IMR-90 (cell line): ENCODE data around the gene CCNK.

Source experiments
- BHLHE40 ChIP-seq: fragments of 150-350 bp; IDR thresholded peaks from 2 replicates; pipeline ENCODE4 v1.6.1; 2016; ENCODE audit warnings: mild to moderate bottlenecking, low read depth, low read length
- CHD1 ChIP-seq: IDR thresholded peaks from 2 replicates; pipeline ENCODE4 v1.6.1; 2012; ENCODE audit warnings: low read depth, low read length, improper control_type of control experiment
- FOS ChIP-seq: fragments of 150-350 bp; IDR thresholded peaks from 2 replicates; pipeline ENCODE4 v1.6.1; 2016; ENCODE audit warnings: low read depth, low read length
- MXI1 ChIP-seq: IDR thresholded peaks from 2 replicates; pipeline ENCODE4 v1.6.1; 2012; ENCODE audit warnings: low read depth, mild to moderate bottlenecking, low read length, moderate library complexity, borderline replicate concordance
- SMC3 ChIP-seq: fragments of 150-350 bp; IDR thresholded peaks from 2 replicates; pipeline ENCODE4 v1.6.1; 2016; ENCODE audit warnings: low read depth, mild to moderate bottlenecking, antibody characterized with exemption, low read length, moderate library complexity
- TF ChIP-seq, protein P1 (sequence below): conservative IDR thresholded peaks from 2 replicates; pipeline ENCODE4 v1.5.1; 2012; ENCODE audit warnings: mild to moderate bottlenecking, low read depth, low read length, improper control_type of control experiment

DNA sequence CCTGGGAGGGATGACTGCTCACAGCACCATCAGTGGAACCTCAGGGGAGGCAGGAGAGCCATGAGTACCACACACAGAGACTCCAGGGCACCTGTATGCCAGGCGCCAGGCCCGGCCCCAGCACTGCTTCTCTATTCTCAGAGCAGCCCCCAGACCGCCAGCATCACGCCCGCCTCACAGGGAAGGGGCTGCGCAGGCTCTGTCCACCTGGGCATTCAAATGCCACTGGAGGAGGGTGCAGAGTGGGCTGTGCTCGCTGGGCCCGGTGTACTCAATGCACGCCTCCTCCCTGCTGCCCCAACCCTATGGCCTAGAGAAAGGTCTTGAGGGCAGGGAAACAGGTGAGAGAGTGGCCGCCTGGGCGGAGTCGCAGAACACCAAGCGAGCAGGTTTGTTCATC is 79.2 kb downstream of the CCNK start:
- TF ChIP-seq, protein P1, sequence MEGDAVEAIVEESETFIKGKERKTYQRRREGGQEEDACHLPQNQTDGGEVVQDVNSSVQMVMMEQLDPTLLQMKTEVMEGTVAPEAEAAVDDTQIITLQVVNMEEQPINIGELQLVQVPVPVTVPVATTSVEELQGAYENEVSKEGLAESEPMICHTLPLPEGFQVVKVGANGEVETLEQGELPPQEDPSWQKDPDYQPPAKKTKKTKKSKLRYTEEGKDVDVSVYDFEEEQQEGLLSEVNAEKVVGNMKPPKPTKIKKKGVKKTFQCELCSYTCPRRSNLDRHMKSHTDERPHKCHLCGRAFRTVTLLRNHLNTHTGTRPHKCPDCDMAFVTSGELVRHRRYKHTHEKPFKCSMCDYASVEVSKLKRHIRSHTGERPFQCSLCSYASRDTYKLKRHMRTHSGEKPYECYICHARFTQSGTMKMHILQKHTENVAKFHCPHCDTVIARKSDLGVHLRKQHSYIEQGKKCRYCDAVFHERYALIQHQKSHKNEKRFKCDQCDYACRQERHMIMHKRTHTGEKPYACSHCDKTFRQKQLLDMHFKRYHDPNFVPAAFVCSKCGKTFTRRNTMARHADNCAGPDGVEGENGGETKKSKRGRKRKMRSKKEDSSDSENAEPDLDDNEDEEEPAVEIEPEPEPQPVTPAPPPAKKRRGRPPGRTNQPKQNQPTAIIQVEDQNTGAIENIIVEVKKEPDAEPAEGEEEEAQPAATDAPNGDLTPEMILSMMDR: no peak
- TF ChIP-seq MXI1 (no peak), SMC3 (no peak), BHLHE40 (no peak), CHD1 (no peak), FOS (no peak)
